Mesenteric fat pad (tissue), 1 donor: Measurements from ENCODE around the gene LDLRAD4. TPM values are rescaled to one million over a fixed set of nuclear protein-coding genes. Genes with fewer than 3 reads are reported as not detected.
"Not testable (repeated sequence)": the region's sequence is repeated elsewhere in the genome, so short reads cannot be mapped to it uniquely, and the experiment has no call there.

Experiments used
- DNase-seq: peaks from one replicate; pipeline ENCODE4 v3.0.0-alpha.2; 2020; ENCODE audit warnings: low spot score
- total RNA-seq: library from RNA; stranded (reverse); fragmentation: NEBNext Ultra II Directional; extraction: Animal tissue kit (Norgen Biotek cat#: 25700); gene quantifications from one replicate; pipeline ENCODE4 v1.2.1, GENCODE V29; 2021
- donor health status: DM: yes; HTN: yes; CAD: no.

The LDLRAD4 gene
- total RNA-seq, 1 donor from 2014 or later: 39.6 TPM

- DNase-seq: no peak
These were observed 423.2 kb downstream of the LDLRAD4 start for GRCh38 chr18:13641551-13642439.

DNA sequence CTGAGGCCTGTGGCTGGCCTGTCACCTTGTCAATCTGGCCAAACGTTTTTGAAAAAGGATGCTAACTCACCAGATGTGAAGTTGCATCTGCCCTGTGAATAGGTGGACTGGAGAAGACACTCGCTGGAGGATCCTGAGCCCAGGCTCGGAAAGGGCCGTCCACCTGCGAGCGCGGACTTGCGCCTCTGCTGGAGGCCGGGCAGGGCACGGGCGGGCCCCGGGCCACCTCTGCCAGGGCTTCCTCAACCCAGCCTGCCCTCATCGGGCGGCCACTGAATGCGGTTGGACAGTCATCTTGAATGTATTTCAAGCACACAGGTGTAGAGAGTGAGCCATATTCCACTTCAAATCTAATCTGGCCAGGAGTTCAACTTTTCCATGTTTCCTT lies 423.9 kb downstream of the LDLRAD4 start:
- no peak for DNase-seq

DNA sequence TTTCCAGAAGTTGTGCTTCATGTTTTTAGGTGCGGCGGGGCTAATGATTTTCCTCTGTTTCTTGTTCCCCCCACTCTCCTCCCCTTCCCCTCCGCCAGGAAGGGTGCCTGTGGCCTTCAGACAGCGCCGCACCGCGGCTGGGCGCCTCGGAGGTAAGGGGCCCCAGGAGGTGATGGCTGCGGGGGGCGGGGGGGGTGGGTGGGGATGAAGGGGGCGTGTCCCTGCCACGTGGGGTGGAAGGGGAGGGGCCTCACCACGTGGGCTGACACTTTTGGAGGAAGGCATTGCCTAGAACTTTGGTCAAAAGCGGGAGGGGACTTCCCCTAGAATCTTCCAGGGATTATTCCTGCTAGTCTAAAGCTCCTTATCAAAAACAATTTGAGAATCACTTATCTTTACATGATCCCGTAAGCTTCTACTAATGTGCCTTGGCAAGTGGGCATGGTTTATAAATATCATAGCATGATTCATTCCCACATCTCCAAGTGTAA lies 424.7 kb downstream of the LDLRAD4 start:
- DNase-seq: no peak

DNA sequence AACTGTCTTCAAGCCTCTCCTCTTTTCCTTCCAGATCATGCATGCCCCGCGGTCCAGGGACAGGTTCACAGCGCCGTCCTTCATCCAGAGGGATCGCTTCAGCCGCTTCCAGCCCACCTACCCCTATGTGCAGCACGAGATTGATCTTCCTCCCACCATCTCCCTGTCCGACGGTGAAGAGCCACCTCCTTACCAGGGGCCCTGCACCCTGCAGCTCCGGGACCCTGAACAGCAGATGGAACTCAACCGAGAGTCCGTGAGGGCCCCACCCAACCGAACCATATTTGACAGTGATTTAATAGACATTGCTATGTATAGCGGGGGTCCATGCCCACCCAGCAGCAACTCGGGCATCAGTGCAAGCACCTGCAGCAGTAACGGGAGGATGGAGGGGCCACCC lies 426.5 kb downstream of the LDLRAD4 start:
- DNase-seq: no peak

- no peak for DNase-seq
These were observed 428.1 kb downstream of the LDLRAD4 start for GRCh38 chr18:13646633-13647032.

DNA sequence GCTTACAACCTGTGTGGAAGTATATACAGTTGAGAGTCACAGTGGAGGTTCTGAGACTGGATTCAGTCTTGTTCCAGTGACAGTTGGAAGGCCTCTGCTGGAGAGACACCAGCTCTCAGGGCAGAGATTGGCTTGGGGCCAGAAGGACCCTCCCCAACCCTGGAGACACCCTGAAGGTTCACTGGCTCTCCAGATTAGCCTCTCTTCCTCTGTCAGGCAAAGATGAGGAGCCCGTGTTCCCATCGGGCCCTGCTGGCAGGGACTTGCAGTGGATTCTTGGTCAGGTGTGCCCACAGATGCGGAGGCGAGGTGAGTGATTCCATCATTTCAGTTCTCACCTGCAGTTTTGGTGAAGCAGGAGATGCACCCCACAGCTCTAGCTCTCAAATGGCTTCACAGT lies 429.2 kb downstream of the LDLRAD4 start:
- DNase-seq: no peak

DNA sequence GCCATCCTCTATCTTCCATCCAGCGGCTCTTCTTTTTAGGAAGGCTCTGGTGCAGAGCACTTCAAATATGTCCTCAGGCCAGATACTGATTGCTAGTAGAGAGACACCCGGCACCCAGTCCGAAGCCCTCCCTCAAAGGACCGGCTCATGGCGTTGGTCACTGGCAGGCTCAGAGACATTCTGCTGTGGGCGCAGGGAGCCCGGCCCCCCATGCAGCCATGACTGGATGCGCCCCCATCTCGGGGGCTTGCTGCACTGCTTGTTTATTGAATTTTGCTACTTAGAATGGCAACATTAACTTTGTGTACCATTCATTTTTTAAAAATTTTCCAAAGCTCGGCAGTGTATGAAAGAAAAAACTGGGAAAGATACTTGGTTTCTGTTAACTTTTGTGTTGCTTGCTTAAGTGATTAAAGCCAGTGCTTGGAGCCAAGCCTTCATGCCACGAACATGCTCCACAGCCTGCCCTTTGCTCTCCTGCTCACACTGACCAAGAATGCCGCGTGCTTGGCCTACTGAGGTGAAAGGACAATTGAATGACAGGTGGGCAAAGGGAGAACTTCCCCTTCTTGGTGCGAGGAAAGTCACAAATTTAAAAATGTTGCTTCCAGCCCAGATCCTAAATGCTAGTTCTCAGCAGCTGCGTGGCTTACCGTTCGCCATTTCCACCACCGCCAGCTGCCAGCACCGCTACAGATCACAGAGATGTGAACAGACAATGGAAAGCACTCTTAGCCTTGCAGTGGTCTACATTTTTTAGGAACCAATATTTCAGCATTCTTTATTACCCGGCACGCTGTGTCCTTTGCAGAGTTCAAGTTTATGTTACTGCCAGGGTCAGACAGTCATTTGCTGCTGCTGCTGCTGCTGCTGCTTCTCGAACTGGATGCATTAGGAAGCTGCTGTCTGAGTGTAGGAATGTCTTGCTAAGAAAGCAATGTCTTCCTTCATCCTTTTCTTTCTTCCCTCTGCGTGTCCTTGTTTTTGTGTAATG lies 431.1 kb downstream of the LDLRAD4 start:
- no peak for DNase-seq

DNA sequence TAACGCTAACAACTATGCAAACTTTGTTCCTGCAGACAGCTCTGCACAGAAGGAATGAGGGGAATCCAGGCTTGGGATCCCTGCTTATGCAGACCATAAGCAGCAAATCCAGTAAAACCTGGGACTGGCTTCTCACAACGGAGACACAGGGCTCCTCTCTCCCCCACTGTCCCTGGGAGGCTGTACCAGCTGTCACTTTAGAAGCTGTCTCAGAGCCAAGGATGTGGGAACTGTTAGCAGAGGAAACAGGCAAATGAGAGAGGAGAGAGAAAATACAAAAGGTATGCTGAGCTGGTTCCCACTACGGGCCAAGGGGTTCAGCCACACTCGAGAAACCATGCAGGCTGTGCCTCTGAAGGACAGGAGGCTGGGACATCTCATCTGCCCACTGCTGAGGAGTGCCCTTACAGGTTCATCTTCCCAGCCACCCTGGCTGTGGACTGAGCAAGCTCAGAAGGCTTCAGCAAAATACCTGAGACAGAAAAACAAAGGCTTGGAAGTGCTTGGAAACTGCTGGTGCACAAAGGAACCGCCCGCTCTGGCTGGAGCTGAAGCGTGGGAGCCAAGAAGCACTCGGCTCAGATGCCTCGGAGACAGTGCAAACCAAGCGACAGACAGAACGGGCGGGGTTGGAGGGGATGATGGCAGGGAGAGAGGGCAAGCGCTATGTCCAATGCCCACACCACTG lies 435.3 kb downstream of the LDLRAD4 start:
- no peak for DNase-seq

DNA sequence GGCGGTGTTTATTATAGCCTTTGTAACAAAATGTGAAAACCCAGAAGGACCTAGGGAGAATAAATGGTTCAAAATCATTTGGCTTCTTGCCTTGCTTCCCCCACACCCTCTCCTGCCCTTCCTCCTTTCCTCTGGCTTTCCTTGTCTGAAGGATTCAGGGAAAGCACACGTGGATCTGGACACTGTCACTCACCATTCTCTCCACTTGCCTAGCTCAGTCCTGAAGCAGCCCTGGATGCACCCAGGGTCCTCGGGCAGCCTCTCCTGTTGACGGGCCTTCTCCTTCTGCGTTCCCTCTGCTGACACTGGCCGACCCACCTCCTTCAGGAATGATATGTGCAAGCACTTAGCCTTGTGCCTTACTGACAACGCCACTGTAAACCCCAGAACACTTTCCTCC lies 439.4 kb downstream of the LDLRAD4 start:
- DNase-seq: no peak

DNA sequence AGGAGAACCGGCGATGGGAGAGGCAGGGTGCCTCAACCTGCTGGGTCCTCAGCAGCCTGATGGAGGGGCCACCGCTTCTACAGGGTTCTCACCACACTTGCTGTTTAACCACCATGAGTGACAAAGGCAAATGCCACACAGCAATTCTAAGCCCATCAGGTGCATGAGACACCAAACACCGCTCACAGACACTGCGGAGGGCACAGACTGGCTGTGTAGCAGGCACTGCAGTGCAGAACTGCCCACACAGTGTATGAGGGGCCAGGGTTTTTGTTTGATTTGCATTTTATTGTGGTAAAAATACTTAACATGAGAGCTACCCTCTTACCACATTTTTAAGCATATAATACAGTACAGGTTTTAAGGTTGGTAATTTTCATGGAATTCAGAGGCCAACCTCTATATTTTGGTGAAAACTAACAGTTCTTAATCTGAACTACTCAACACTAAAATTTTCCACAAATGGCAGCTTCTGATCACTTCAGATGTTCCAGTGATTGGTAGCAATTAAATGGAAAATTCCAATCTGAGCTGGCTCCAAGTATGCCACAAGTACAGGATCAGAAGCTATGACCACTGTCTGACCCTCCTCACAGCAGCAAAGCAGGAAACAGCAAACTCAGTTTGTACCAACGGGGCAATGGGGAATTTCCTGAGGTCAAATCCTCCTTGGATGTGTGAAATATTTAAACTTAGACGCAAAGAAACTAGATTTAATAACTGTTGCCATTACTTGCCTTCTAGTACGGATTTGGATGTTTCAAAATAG lies 440.1 kb downstream of the LDLRAD4 start:
- DNase-seq: no peak

DNA sequence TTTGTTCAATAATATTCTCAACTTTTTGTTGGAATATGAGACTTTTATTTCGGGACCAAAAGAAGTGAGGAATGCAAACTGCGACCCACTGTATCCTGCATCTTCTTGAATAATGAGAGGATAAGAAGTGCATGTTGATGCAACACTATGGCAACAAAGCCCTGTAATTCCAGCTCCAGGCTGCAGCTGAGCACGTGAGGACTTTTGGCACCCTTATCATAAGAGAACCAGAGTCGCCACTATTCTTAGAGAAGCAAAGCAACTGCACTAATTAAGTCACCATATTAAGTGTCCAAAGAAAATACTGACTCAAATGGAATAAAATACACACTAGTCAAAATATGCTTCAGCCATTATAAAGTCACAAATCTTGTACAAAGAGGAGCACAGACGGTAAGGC lies 441.9 kb downstream of the LDLRAD4 start:
- no peak for DNase-seq

- DNase-seq: no peak
These were observed 442.7 kb downstream of the LDLRAD4 start for GRCh38 chr18:13661051-13661778.

GRCh38 chr18:13661779-13662256 lies 443.3 kb downstream of the LDLRAD4 start:
- no peak for DNase-seq

DNA sequence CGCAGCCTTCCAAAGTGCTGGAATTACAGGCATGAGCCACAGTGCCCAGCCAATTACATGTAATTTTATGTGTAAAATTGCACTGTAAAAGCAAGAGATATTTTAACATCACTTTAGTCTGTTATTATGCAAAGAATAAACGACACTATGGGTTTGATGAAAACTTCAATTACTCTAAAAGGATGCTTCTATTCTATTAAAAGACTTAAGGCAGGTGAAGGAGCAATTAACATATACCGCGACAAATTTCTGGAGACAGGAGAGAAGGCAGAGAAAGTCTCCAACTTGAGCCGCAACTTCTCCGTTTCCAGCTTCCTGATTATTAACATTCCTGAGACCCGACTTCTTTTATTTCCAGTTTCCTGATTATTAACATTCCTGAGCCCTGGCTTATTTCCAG lies 454.1 kb downstream of the LDLRAD4 start:
- DNase-seq: no peak

GRCh38 chr18:13676471-13676870 lies 457.9 kb downstream of the LDLRAD4 start:
- no peak for DNase-seq

DNA sequence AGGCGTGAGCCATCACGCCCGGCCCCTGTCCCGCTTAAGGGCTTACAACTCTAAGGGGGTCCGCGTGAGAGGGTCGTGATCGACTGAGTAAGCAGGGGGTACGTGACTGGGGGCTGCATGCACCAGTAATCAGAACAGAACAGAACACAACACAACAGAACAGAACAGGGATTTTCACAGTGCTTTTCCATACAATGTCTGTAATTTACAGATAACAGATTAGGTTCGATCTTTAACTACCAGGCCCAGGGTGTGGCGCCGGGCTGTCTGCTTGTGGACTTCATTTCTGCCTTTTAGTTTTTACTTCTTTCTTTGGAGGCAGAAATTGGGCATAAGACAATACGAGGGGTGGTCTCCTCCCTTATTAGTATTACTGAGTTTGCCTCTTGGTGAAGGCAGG lies 458.8 kb downstream of the LDLRAD4 start:
- not testable (repeated sequence) for DNase-seq

GRCh38 chr18:13680612-13681011 lies 462.1 kb downstream of the LDLRAD4 start:
- no peak for DNase-seq

DNA sequence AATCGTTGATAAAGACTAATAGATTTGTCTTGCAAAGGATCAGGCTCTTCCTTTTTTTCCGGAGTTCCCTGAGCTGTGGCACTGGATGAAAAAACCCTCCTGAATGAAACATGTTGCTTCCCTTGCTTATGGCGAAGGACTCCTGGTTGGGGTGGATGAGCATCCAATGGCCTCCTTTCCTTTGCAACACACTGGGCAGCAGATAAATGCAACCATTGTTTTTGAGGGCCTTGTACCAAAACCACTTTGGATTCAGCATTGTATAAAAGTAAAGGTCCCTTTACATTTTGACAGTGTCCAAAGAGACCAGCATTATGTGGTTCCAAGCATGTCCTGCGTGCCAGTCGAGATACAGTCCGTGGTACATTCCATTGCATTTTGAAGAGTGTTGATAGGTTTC lies 463.1 kb downstream of the LDLRAD4 start:
- DNase-seq: no peak

- no peak for DNase-seq
These were observed 466.0 kb downstream of the LDLRAD4 start for GRCh38 chr18:13684546-13684945.
